ENCODE data around the gene TMEM174.

TMEM174 gene

GRCh38 chr5:73196201-73196600 is 23.2 kb downstream of the TMEM174 start:
- TF ChIP-seq CTCF (IDR thresholded peaks at IDR 0.05; ENCODE audit: low read depth, low read length), result no peak
- no peak overlapping the region for H3K4me3 ChIP-seq (ENCODE audit: low read depth, low read length)

GRCh38 chr5:73197637-73198257 is 24.8 kb downstream of the TMEM174 start:
- no peak for TF ChIP-seq CTCF (IDR thresholded peaks at IDR 0.05; ENCODE audit: low read depth, low read length)

GRCh38 chr5:73198833-73199592 is 26.0 kb downstream of the TMEM174 start:
- TF ChIP-seq CTCF (IDR thresholded peaks at IDR 0.05; ENCODE audit: low read depth, low read length), result no peak
- no peak overlapping the region for H3K4me3 ChIP-seq (ENCODE audit: low read depth, low read length)

More at GRCh38 chr5:73197637-73198257, 24.8 kb downstream of the TMEM174 start:
- no peak overlapping the region for H3K4me3 ChIP-seq (ENCODE audit: low read depth, low read length)

- no peak for TF ChIP-seq CTCF (IDR thresholded peaks at IDR 0.05; ENCODE audit: low read depth, low read length)
- H3K4me3 ChIP-seq (ENCODE audit: low read depth, low read length), result no peak overlapping the region
Measured at GRCh38 chr5:73199671-73200070, 26.7 kb downstream of the TMEM174 start.

GRCh38 chr5:73201547-73202513 is 28.8 kb downstream of the TMEM174 start:
- TF ChIP-seq CTCF (IDR thresholded peaks at IDR 0.05; ENCODE audit: low read depth, low read length), result peak; percentile 90
- no peak overlapping the region for H3K4me3 ChIP-seq (ENCODE audit: low read depth, low read length)

GRCh38 chr5:73204332-73204731 is 31.3 kb downstream of the TMEM174 start:
- no peak for TF ChIP-seq CTCF (IDR thresholded peaks at IDR 0.05; ENCODE audit: low read depth, low read length)

More at GRCh38 chr5:73204332-73204731, 31.3 kb downstream of the TMEM174 start:
- no peak overlapping the region for H3K4me3 ChIP-seq (ENCODE audit: low read depth, low read length)

Data from WI38 (cell line).